Testis (tissue), 3 donors: Measurements from ENCODE around the gene DOCK7. TPM values are rescaled to one million over a fixed set of nuclear protein-coding genes. Genes with fewer than 3 reads are reported as not detected.
A peak's percentile ranks its signal among the peaks of the same experiment; 100 is the strongest.

ENCODE experiments used
- DNase-seq: peaks from one replicate; pipeline ENCODE4 v3.0.0-alpha.2; 2019
- H3K27ac ChIP-seq, 2 donors: fragments of 200-600 bp; sonication (generic); one replicate each; pipeline ENCODE4 v1.5.1; 2019
- H3K27me3 ChIP-seq: fragments of 200-600 bp; sonication (generic); one replicate; pipeline ENCODE4 v1.5.1; 2019
- H3K36me3 ChIP-seq: fragments of 200-600 bp; sonication (generic); one replicate; pipeline ENCODE4 v1.5.1; 2017; ENCODE audit warnings: low read depth; ENCODE audit errors: missing control alignments
- H3K4me1 ChIP-seq: fragments of 200-600 bp; sonication (generic); one replicate; pipeline ENCODE4 v1.5.1; 2019
- H3K4me3 ChIP-seq, 2 donors: fragments of 200-600 bp; sonication (generic); one replicate each; pipeline ENCODE4 v1.5.1; 2017 to 2019
- H3K9me3 ChIP-seq: fragments of 200-600 bp; sonication (generic); one replicate; pipeline ENCODE4 v1.5.1; 2017
- POLR2A ChIP-seq: fragments of 450-650 bp; IDR thresholded peaks from one replicate; pipeline ENCODE4 v1.6.1; 2017; ENCODE audit warnings: antibody characterized with exemption, mild to moderate bottlenecking, moderate library complexity
- WGBS, 2 donors: methylation state at CpG; one replicate each; pipeline ENCODE4 v1.1.5; 2018; 5-methylcytosine and 5-hydroxymethylcytosine counted together
- intact Hi-C: fragments of 100-400 bp; cut with DNase I; formaldehyde crosslinking; loops from one replicate; pipeline ENCODE4 v1.15.1; 2023; ENCODE audit warnings: low total_unique reads
- polyA plus RNA-seq: library from polyadenylated mRNA; stranded (reverse); fragments of 350-450 nt; fragmentation: Illumina TruSeq; extraction: RNeasy Lipid Tissue Mini Kit (QIAGEN cat#74804); gene quantifications from one replicate; pipeline ENCODE4 v1.2.3, GENCODE V29; 2014; ENCODE audit warnings: low read depth, low replicate concordance; ENCODE audit not compliant: insufficient read depth
- total RNA-seq, 2 donors: library from RNA; depleted of rRNA; stranded (reverse); fragments of >200 nt; gene quantifications; one replicate each; pipeline ENCODE4 v1.2.3, GENCODE V29; 2016
- TF ChIP-seq, protein P1 (sequence below), 3 experiments: fragments of 450-650 bp in 2 of 3; fragments of 200-600 bp in 1 of 3; sonication (generic) in 1 of 3; IDR thresholded peaks; one replicate each; pipeline ENCODE4 v1.5.1; 2016 to 2019; ENCODE audit warnings: antibody characterized with exemption in 3 of 3, mild to moderate bottlenecking in 2 of 3, moderate library complexity in 1 of 3

The DOCK7 gene
- total and polyA plus RNA-seq, 3 donors from 2014 or later, result 42.2 to 122 (median 94.3) TPM

DNA sequence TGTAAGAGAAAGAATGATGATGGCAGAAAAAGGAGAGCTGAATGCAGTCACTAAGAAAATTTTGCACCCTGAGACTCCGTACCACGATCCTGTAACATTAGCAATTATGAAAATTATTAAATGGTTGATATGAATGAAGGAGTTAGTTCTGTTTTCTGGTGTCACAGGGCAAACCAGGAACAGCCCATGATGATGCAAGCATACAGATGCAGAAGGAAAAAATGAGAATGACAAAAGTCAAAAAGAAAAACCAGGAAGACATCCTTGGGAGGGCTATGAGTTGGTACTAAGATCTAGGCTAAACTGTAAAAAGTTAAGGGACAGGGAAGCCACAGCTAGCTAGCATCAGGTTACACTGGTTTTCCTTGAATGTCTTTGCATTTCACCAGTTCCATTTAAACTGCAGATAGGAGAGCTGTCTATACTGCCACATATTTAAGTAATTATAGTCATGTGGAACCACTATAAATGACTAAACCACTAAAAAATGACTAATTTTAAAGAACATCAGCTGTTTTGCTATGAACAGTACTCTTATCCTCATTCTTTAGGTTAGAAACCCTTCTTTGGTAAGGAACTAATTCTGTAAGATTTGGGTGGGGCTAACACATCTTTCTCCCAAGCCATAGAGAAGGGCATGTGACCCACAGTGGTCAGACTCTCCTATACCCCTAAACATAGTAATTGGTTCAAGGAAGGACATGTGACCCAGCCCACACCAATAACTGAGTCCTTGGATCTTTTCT, 11.4 kb downstream of the DOCK7 start:
- WGBS, 2 donors, result 86 to 91% methylated on average over 2 of the region's 2 CpGs
- Histone ChIP-seq H3K36me3 (no peaks in the 10 kb centered on the region), H3K4me3 (no peak overlapping the region), H3K27me3 (no peaks in the 10 kb centered on the region), H3K27ac (no peak overlapping the region), H3K9me3 (no peaks in the 10 kb centered on the region), H3K4me1 (peaks cover 4% of the 10 kb centered on the region)
- TF ChIP-seq, protein P1, sequence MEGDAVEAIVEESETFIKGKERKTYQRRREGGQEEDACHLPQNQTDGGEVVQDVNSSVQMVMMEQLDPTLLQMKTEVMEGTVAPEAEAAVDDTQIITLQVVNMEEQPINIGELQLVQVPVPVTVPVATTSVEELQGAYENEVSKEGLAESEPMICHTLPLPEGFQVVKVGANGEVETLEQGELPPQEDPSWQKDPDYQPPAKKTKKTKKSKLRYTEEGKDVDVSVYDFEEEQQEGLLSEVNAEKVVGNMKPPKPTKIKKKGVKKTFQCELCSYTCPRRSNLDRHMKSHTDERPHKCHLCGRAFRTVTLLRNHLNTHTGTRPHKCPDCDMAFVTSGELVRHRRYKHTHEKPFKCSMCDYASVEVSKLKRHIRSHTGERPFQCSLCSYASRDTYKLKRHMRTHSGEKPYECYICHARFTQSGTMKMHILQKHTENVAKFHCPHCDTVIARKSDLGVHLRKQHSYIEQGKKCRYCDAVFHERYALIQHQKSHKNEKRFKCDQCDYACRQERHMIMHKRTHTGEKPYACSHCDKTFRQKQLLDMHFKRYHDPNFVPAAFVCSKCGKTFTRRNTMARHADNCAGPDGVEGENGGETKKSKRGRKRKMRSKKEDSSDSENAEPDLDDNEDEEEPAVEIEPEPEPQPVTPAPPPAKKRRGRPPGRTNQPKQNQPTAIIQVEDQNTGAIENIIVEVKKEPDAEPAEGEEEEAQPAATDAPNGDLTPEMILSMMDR (IDR thresholded peaks at IDR 0.05), result no peak
- no peak for TF ChIP-seq POLR2A
- no peak for DNase-seq
- intact Hi-C loops, result no loop called here

DNA sequence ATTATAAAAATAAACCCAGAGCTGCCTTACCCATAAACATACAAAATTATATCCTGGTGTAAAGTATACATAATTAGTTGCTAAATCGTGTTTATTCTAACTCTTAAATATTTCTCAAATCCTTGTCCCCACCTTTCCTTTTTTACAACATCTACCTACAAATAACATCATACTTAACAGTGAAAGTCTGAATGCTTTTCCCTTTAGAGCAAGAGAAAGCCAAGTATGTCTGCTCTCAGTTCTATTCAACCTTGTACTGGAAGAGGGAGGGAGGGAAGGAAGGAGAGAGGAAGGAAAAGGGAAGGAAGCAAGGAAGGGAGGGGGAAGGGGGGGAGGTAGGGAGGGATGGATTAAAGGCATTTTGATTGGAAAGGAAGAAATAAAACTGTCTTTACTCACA, 14.6 kb downstream of the DOCK7 start:
- no peak for DNase-seq
- intact Hi-C loops, result no loop called here

DNA sequence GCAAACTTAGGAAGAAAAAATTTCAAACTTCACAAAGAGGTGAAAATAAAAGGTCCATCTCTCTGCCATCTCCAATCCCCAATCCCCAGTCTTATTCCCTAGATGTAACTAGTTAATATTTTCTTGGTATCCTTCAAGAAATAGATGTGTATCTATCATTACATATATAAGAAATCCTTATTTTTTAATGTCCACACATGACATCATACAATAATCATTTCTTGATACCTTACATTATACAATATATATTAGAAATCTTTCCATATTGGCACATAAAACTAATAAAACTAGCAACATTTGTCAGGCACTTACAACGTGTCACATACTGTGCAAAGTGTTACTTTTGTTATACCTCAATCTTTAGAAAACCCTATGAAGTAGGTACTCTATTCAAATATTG, 16.2 kb downstream of the DOCK7 start:
- TF ChIP-seq POLR2A, result no peak
- TF ChIP-seq, protein P1 (IDR thresholded peaks at IDR 0.05), result no peak
- no peaks in the 10 kb centered on the region for H3K9me3 ChIP-seq
- DNase-seq, result no peak
- intact Hi-C loops, result no loop called here
- H3K4me3 ChIP-seq, result no peak overlapping the region
- H3K27me3 ChIP-seq, result no peaks in the 10 kb centered on the region
- H3K36me3 ChIP-seq, result no peaks in the 10 kb centered on the region
- H3K4me1 ChIP-seq, result peaks cover 4% of the 10 kb centered on the region
- WGBS, 2 donors, result 64 to 83% methylated on average over 1 of the region's 1 CpG
- no peak overlapping the region for H3K27ac ChIP-seq

More for the DNA sequence above, 14.6 kb downstream of the DOCK7 start:
- Histone ChIP-seq H3K36me3 (no peaks in the 10 kb centered on the region), H3K4me3 (no peak overlapping the region), H3K27ac (peak overlapping the region in 1 of 2 donors; percentile 3), H3K27me3 (no peaks in the 10 kb centered on the region), H3K4me1 (peaks cover 4% of the 10 kb centered on the region), H3K9me3 (no peaks in the 10 kb centered on the region)
- TF ChIP-seq POLR2A, result no peak
- TF ChIP-seq, protein P1 (IDR thresholded peaks at IDR 0.05), result no peak
- WGBS, 2 donors, result 86% methylated on average over 1 of the region's 1 CpG

DNA sequence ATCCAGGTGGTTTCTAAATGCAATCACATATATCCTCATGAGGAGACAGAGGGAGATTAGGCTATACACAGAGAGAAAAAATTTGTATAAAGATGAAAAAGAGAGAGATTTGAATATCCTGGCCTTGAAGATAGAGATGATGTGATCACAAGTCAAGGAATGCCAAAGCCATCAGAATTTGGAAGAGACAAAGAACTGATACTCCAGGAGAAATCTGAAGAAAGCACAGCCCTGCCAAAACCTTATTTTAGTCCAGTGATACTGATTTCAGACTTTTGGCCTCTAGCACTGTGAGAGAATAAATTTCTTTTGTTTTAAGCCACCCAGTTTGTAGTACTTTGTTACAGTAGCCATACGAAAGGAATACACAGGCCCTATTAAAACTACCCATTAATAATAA, 33.4 kb downstream of the DOCK7 start:
- DNase-seq, result no peak
- no peaks in the 10 kb centered on the region for H3K9me3 ChIP-seq
- H3K4me3 ChIP-seq, result no peak overlapping the region
- peaks cover 18% of the 10 kb centered on the region for H3K4me1 ChIP-seq
- TF ChIP-seq, protein P1 (IDR thresholded peaks at IDR 0.05), result no peak
- TF ChIP-seq POLR2A, result no peak
- H3K27me3 ChIP-seq, result no peaks in the 10 kb centered on the region
- WGBS, 2 donors, result 26 to 43% methylated on average over 1 of the region's 1 CpG
- H3K36me3 ChIP-seq, result no peaks in the 10 kb centered on the region
- intact Hi-C loops, result no loop called here
- peak overlapping the region in 1 of 2 donors; percentile 13 for H3K27ac ChIP-seq

DNA sequence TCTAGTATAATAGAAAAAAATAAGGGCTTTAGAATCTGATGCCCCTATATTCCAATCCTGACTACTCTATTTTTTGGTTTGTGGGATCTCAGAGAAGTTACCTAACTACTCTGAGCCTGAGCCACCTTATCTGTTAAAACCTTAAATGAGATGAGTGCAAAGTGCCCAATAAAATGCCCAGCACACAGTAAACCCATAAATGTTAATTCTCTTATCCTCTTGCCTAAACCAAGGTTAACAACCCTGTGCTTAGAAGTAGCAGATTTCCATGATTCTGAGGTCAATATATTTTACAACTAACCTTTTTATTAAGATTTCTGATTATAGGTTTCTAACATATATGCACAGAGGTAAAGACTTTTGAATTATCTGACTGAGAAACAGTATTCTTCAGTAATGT, 35.8 kb downstream of the DOCK7 start:
- Histone ChIP-seq H3K27ac (no peak overlapping the region), H3K36me3 (no peaks in the 10 kb centered on the region), H3K4me3 (no peak overlapping the region), H3K9me3 (no peaks in the 10 kb centered on the region), H3K27me3 (no peaks in the 10 kb centered on the region), H3K4me1 (peaks cover 18% of the 10 kb centered on the region)
- TF ChIP-seq POLR2A, result no peak
- TF ChIP-seq, protein P1 (IDR thresholded peaks at IDR 0.05), result no peak
- intact Hi-C loops, result no loop called here
- no peak for DNase-seq
